GM21390 (cell line): ENCODE data around the gene ZNF326.
"Not testable (repeated sequence)": the region's sequence is repeated elsewhere in the genome, so short reads cannot be mapped to it uniquely, and the experiment has no call there.

Experiments
- ATAC-seq: cut with Tn5 transposase; IDR thresholded peaks from one replicate; pipeline ENCODE4 v1.9.1; 2021; ENCODE audit not compliant: unreplicated experiment

The ZNF326 gene

DNA sequence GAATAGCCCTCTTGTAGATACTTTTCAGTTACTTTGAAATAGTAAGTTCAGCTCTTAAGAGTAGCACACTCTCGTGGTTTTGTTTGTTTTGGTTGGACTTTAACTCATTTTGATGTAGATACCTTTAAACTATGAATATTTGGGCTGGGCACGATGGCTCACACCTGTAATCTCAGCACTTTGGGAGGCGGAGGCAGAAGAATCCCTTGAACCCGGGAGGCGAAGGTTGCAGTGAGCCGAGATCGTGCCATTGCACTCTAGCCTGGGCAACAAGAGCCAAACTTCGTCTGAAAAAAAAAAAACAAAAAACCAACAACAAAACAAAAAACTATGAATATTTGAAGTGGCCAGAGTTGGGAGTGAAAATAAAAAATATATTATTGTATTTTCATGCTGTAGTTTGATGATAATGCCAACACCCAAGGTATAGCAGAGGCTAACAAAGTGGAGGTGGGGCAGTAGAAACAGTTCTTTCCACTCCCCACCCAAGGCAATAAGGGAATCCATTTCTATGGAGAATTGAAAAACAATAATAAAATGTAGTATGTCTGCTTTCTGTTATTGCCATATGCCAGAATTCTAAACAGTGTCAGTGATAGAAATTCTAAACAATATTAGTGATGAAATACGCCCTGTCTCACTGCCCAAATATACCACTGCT is 1.7 kb downstream of the ZNF326 start:
- ATAC-seq = no peak

DNA sequence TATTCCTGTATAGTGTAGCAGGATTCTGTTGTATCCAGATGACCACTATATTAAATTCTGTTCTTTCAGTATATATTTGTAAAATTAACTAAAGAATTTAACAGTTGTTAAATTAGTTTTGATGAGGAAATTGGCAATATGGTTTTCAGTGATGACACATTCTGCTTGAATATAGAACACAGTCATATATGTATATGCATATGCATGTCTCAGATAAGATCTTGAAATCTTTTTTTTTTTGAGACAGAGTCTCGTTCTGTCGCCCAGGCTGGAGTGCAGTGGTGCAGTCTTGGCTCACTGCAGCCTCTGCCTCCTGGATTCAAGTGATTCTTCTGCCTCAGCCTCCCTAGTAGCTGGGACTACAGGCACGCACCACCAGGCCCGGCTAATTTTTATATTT is 2.2 kb downstream of the ZNF326 start:
- not testable (repeated sequence) for ATAC-seq

DNA sequence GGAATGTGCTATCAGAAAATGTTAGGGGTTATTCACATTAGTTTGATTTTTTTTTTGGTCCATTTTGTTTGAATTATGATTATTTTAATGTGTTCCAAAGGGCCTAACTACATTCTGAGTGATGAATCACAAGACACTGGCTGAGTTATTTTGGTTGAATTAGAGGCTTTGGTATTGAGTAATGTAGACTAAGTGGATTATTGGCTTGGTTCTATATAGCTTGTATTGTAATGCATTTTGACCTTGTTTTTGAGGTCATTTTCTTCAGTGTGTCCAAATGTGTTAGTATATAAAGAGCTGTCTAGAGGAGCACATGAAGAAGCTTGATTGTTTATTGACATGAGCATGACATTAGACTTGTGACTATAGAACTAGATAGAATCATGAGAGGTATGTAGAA is 3.4 kb downstream of the ZNF326 start:
- ATAC-seq = no peak

GRCh38 chr1:89999208-89999607 is 4.3 kb downstream of the ZNF326 start:
- no peak for ATAC-seq

- no peak for ATAC-seq
Measured at GRCh38 chr1:89999628-90000027, 4.7 kb downstream of the ZNF326 start.

GRCh38 chr1:90000934-90001676 is 6.2 kb downstream of the ZNF326 start:
- peak; percentile 44 for ATAC-seq

DNA sequence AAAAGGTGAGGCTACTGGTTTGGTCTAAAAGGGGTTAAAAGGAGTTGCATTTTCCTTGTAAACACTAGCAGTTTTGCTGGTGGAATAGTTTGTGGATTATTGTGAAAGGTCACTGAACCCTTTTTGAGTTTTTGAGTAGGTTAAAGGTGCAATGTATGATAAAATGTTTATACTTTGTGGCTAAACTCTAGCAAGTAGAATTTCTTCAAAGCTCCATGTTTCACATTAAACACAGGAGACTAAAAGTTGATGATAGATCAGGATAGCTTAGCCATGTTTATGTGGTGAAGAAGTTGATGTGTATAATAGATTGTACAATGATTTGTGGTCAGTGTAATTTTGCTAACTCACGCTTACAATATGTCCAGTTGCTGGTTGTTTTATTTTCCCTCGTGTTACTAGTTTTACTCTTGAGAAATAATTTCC is 13.1 kb downstream of the ZNF326 start:
- ATAC-seq = no peak

DNA sequence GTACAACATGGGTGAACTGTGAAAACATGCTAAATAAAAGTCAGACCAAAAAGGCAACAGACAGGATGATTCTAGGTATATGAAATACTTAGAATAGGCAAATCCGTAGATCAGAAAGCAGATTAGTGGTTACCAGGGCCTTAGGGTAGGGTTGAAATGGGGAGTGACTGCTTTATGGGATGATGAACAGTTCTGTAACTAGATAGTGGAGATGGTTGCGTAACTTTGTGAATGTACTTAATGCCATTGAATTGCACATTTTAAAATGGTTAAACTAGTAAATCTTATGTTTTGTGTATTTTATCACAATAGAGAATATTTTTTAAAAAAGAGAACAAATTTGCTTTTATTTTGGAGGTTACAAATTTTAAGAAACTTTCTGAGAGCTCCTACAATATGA is 17.4 kb downstream of the ZNF326 start:
- ATAC-seq = no peak

- ATAC-seq = no peak
Measured at GRCh38 chr1:90023691-90024090, 28.8 kb downstream of the ZNF326 start.

DNA sequence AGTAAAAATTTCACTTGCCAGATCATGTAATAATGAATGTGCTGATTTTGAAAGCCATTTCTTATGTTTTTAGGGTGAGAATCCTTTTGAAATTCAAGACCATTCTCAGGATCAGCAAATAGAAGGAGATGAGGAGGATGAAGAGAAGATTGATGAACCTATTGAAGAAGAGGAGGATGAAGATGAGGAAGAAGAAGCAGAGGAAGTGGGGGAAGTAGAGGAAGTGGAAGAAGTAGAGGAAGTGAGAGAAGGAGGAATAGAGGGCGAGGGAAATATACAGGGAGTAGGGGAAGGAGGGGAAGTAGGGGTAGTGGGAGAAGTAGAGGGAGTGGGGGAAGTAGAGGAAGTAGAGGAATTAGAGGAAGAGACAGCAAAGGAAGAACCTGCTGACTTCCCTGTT is 32.4 kb downstream of the ZNF326 start:
- ATAC-seq = no peak

DNA sequence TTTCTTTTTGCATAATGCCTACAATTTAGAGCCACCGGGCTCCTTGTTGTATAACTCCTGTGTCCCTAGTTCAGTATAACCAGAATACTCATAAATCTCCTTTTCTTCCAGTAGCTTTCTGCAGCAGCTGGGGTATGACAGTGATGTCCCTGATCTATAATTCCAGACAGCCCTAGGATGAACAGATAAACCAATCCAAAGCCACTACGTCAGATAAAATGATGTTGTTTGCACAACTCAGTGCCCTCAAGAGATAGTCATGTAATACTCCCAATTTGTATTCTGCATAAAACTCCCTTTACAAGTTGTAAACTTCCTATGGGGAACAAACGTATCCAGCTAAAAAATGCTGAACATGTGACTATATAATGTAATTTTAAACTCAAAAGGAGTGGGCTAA is 44.7 kb downstream of the ZNF326 start:
- ATAC-seq = no peak

- ATAC-seq = no peak
Measured at GRCh38 chr1:90043586-90043985, 48.7 kb downstream of the ZNF326 start.

DNA sequence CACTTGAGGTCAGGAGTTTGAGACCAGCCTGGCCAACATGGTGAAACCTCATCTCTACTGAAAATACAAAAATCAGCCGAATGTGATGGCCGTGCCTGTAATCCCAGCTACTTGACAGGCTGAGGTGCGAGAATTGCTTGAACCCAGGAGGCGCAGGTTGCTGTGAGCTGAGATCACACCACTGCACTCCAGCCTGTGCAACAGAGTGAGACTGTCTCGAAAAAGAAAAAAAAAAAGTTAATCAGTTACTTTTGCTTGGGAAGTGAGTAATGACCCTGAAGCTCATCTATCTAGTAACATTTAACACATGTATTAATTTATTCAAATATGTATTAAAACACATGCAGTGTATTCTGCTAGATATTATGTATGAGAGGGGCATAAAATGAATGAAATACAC is 49.4 kb downstream of the ZNF326 start:
- no peak for ATAC-seq

- no peak for ATAC-seq
Measured at GRCh38 chr1:90045853-90046563, 51.1 kb downstream of the ZNF326 start.

DNA sequence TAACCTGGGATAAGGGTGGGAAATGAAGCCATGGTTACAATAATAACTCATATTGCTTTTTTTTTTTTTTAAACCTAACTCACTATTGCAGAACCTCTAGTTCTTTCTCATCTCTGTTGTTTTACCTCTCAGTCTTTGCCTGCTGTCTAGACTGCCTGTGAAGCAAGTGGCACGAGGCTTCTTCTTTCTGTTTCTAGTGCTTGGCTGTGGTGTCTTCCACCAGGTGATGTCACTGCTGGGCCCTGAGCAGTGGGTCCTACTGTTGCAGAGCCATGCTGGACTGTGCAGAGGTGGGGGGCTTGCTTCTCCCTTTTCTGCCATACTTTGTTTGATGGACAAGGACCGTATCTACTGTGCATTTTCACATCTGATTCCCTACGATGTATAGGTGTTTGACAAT is 51.7 kb downstream of the ZNF326 start:
- no peak for ATAC-seq

GRCh38 chr1:90048043-90048442 is 53.1 kb downstream of the ZNF326 start:
- ATAC-seq = no peak

- not testable (repeated sequence) for ATAC-seq
Measured at GRCh38 chr1:90062700-90063643, 68.1 kb downstream of the ZNF326 start.

DNA sequence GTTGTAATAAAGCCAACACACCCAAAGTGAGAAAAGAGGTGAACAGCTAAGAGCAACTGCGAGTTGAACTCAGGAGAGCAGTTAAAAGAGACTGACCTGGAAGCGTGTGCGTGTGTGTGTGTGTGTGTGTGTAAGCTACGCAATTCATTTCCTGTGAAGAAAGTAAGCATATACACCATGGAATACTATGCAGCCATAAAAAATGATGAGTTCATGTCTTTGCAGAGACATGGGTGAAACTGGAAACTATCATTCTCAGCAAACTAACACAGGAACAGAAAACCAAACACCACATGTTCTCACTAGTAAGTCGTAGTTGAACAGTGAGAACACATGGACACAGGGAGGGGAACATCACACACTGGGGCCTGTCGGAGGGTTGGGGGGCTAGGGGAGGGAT is 69.2 kb downstream of the ZNF326 start:
- ATAC-seq = not testable (repeated sequence)

GRCh38 chr1:90067194-90067931 is 72.5 kb downstream of the ZNF326 start:
- no peak for ATAC-seq

GRCh38 chr1:90068611-90069280 is 73.8 kb downstream of the ZNF326 start:
- no peak for ATAC-seq
